ENCODE measurements around the gene STK36. TPM values are rescaled to one million over a fixed set of nuclear protein-coding genes. Genes with fewer than 3 reads are reported as not detected.

The STK36 gene
- total RNA-seq, 1 donor from 2014 or later: 41.1 TPM

DNA sequence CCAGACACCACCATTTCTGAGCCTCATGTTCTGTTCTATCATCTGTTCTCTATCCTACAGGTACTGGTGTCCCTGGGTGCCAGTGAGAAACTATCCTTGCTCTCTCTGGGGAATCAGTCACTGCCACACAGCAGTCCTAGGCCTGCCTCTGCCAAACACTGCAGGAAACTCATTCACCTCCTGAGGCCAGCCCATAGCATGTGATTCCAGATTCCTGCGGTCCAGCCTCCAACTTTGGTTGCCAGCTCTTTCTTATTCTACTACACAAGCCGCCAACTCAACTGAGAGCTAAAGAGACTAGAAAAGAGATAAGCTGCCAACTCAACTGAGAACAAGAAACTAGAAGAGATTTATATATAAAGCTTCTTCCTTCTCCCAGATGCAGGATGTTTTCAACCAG, 29.9 kb downstream of the STK36 start:
- Histone ChIP-seq H3K4me1 (no peaks in the 10 kb centered on the region), H3K9me3 (no peaks in the 10 kb centered on the region), H3K4me3 (no peak overlapping the region), H3K27me3 (ENCODE audit: low read depth) (no peaks in the 10 kb centered on the region), H3K27ac (no peak overlapping the region), H3K36me3 (peaks cover 33% of the 10 kb centered on the region)
- TF ChIP-seq, protein P1, sequence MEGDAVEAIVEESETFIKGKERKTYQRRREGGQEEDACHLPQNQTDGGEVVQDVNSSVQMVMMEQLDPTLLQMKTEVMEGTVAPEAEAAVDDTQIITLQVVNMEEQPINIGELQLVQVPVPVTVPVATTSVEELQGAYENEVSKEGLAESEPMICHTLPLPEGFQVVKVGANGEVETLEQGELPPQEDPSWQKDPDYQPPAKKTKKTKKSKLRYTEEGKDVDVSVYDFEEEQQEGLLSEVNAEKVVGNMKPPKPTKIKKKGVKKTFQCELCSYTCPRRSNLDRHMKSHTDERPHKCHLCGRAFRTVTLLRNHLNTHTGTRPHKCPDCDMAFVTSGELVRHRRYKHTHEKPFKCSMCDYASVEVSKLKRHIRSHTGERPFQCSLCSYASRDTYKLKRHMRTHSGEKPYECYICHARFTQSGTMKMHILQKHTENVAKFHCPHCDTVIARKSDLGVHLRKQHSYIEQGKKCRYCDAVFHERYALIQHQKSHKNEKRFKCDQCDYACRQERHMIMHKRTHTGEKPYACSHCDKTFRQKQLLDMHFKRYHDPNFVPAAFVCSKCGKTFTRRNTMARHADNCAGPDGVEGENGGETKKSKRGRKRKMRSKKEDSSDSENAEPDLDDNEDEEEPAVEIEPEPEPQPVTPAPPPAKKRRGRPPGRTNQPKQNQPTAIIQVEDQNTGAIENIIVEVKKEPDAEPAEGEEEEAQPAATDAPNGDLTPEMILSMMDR (IDR thresholded peaks at IDR 0.05): no peak
- intact Hi-C loops (cut with DNase I): no loop called here
- DNase-seq: no peak
- no peak for ATAC-seq

DNA sequence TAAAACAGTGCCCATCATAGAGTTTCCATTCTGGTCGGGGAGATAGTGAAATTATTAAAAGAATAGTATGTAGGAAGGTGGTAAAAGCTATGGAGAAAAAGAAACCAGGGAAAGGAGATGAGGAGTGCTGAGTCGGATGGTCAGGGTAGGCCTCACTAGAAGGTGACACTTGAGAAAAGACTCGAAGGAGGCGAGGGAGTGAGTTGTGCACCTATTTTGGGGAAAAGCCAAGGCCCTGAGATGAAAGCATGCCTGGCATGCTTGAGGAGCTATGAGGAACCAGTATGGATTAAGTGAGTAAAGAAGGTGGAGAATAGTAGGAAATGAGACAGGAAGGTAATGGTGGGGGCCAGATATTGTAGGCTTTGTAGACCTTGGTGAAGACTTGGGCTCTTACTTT, 31.5 kb downstream of the STK36 start:
- peak; percentile 46 to 55 for ATAC-seq
- Histone ChIP-seq H3K4me3 (no peak overlapping the region), H3K27ac (no peak overlapping the region), H3K36me3 (peaks cover 20% of the 10 kb centered on the region), H3K9me3 (no peaks in the 10 kb centered on the region), H3K27me3 (ENCODE audit: low read depth) (no peaks in the 10 kb centered on the region), H3K4me1 (no peaks in the 10 kb centered on the region)
- TF ChIP-seq, protein P1 (IDR thresholded peaks at IDR 0.05): no peak
- intact Hi-C loops (cut with DNase I): no loop called here
- DNase-seq: no peak

DNA sequence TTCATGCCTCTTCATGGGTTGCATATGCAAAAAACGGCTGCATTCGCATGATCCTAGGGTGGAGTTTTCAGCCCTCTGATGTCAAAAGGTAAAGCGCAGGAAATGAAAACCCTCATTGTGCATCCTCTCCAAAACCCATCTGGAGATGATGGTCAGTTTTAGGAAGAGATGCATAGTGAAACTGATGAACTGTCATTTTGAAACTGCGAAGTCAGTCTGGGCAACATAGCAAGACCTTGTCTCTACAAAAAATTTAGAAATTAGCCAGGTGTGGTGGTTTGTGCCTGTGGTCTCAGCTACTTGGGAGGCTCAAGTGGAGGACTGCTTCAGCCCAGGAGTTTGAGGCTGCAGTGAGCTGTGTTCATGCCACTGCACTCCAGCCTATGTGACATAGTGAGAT, 36.2 kb downstream of the STK36 start:
- Histone ChIP-seq H3K4me1 (peaks cover 10% of the 10 kb centered on the region), H3K9me3 (no peaks in the 10 kb centered on the region), H3K27me3 (ENCODE audit: low read depth) (no peaks in the 10 kb centered on the region), H3K36me3 (no peaks in the 10 kb centered on the region), H3K4me3 (no peak overlapping the region), H3K27ac (no peak overlapping the region)
- intact Hi-C loops (cut with DNase I): no loop called here
- ATAC-seq (no peak), DNase-seq (no peak)
- TF ChIP-seq, protein P1 (IDR thresholded peaks at IDR 0.05): no peak

DNA sequence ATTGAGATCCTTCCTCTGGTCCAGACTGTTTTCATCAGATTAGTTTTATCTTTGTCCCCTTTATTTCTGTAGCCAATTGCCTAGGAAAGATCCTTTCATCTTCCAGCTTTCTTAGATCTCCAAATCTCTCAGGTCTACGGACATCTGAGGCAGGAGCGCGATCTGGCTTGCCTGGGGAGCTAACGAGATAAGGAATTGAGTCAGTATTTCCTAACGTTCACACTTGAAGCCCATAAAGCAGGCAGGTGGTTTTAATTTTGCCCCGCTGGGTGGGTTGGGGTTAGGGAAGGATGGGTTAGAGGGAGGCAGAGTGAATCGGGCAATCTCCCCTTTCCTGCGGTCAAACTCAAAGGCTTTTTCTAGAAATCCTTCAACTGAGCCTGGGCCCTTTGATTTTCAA, 38.0 kb downstream of the STK36 start:
- no peak for DNase-seq
- Histone ChIP-seq H3K36me3 (no peaks in the 10 kb centered on the region), H3K9me3 (no peaks in the 10 kb centered on the region), H3K27ac (no peak overlapping the region), H3K4me1 (peaks cover 10% of the 10 kb centered on the region), H3K4me3 (peak overlapping the region; percentile 96), H3K27me3 (ENCODE audit: low read depth) (no peaks in the 10 kb centered on the region)
- no peak for ATAC-seq
- TF ChIP-seq, protein P1 (IDR thresholded peaks at IDR 0.05): no peak
- intact Hi-C loops (cut with DNase I): loop anchor here (10.0 kb wide), 1 partner anchor 135 kb away; no protein-coding TSS in a partner anchor

DNA sequence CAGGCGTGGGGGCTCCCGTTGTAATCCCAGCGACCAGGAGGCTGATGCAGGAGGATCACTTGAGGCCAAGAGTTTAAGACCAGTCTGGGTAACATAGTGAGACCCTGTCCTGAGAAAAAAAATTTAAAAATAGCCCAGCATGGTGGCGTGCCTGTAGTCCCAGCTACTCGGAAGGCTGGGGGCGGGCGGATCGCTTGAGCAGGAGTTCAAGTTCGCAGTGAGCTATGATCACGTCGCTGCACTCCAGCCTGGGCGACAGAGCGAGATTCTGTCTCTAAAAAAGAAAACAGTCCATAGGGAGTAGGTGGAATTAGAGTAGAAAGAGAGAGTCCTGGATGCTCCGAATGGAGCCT, 38.4 kb downstream of the STK36 start:
- H3K4me3 ChIP-seq: peak overlapping the region; percentile 96
- ATAC-seq (no peak), DNase-seq (no peak)
- no peaks in the 10 kb centered on the region for H3K36me3 ChIP-seq
- H3K4me1 ChIP-seq: peaks cover 10% of the 10 kb centered on the region
- no peaks in the 10 kb centered on the region for H3K9me3 ChIP-seq
- peak overlapping the region; percentile 91 for H3K27ac ChIP-seq
- intact Hi-C loops (cut with DNase I): loop anchor here (10.0 kb wide), 1 partner anchor 134 kb away; no protein-coding TSS in a partner anchor
- H3K27me3 ChIP-seq (ENCODE audit: low read depth): no peaks in the 10 kb centered on the region
- TF ChIP-seq, protein P1 (IDR thresholded peaks at IDR 0.05): no peak
